Peyer's patch (tissue), 4 donors: ENCODE data around the gene GABPB1.

Source experiments
- CTCF ChIP-seq, 6 experiments: fragments of 450-650 bp in 4 of 6; fragments of 200-600 bp in 2 of 6; sonication (generic) in 1 of 6; IDR thresholded peaks; one replicate each; pipeline ENCODE4 v1.5.1; 2017 to 2019; ENCODE audit warnings: antibody characterized with exemption in 6 of 6, mild to moderate bottlenecking in 3 of 6, moderate library complexity in 1 of 6
- POLR2A ChIP-seq, 2 donors: fragments of 450-650 bp; IDR thresholded peaks; one replicate each; pipeline ENCODE4 v1.5.1; 2017; ENCODE audit warnings: antibody characterized with exemption in 2 of 2, mild to moderate bottlenecking in 2 of 2, moderate library complexity in 2 of 2

DNA sequence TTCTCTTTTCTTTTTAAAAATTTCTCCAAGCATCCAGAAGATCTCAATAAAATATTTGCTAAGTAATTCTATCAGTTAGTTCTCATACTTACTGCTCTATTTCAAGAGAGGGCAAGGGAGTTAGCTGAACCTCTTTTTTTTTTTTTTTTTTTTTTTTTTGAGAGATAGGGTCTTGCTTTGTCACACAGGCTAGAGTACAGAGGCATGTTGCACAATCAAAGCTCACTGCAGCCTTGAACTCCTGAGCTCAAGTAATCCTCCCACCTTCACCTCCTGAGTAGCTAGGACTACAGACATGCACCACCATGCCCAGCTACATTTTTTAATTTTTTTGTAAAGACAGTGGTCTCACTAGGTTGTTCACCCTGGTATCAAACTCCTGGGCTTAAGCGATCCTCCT lies 110.8 kb downstream of the GABPB1 start:
- TF ChIP-seq CTCF (IDR thresholded peaks at IDR 0.05), result no peak
- no peak for TF ChIP-seq POLR2A (IDR thresholded peaks at IDR 0.05)
